ENCODE measurements around the gene UBE2I. TPM values are rescaled to one million over a fixed set of nuclear protein-coding genes. Genes with fewer than 3 reads are reported as not detected.

Gene UBE2I
- total and polyA plus RNA-seq, 7 donors = 38.4 to 95.3 (median 54.5) TPM

DNA sequence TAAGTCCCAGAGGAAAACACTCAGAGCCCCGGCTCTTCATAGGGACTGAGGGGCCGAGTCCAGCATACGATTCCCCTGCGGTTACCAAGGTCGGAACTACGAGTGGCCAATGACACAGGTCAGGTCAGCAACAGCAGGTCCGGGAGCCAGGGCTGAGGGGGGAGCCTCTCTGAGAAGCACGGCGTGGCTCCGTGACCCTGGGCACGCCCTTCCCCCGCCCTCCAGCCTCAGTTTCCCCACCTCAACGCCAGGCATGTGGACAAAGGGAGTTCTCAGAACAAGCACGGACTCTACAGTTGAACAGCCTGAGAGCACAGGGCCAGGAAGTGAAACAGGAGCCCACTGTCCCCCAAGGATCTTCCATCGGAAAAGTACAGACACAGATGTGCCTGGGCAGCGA, 27.9 kb upstream of the UBE2I start:
- no peak overlapping the region for H3K27ac ChIP-seq
- no peak for DNase-seq
- H3K4me3 ChIP-seq = no peak overlapping the region
- no peaks in the 10 kb centered on the region for H3K4me1 ChIP-seq
- H3K9me3 ChIP-seq = no peaks in the 10 kb centered on the region
- TF ChIP-seq EP300 (IDR thresholded peaks at IDR 0.05) = no peak
- H3K27me3 ChIP-seq = peaks cover 0 to 48% (median 33%) of the 10 kb centered on the region in 3 donors
- intact Hi-C loops (cut with DNase I) = no loop called here
- 62 to 81% methylated on average over 16 of the region's 16 CpGs for WGBS, 2 donors
- H3K36me3 ChIP-seq = no peaks in the 10 kb centered on the region

DNA sequence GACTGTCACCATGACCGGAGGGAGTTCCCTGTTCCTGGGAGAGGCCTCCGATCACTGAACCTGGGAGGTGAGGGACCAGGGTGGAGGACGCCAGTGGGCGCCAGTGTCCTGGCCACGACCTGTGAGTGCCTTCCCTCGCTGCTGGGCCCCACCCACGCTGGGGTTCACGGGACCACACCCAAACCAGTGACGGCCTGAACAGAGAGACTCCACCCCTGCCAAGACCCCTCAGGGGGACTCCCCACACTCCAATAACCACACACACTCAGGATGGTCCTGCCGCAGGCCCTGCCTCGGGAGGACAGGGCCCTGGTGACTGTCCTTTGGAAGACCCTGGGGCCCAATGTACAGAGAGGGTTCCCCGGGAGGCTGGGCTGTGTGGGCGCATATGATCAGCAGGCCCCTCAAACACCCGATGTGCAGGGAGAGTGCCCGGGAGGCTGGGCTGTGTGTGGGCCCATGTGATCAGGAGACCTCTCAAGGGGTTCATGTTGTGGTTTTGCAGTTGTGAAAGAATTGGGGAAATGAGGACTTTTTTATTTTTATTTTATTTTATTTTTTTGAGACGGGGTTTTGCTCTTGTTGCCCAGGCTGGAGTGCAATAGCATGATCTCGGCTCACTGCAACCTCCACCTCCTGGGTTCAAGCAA, 27.0 kb upstream of the UBE2I start:
- 44 to 73% methylated on average over 17 of the region's 17 CpGs for WGBS, 2 donors
- Histone ChIP-seq H3K4me3 (no peak overlapping the region), H3K27me3 (peaks cover 0 to 48% (median 32%) of the 10 kb centered on the region in 3 donors), H3K36me3 (no peaks in the 10 kb centered on the region), H3K4me1 (no peaks in the 10 kb centered on the region), H3K9me3 (no peaks in the 10 kb centered on the region), H3K27ac (no peak overlapping the region)
- no peak for DNase-seq
- intact Hi-C loops (cut with DNase I) = no loop called here
- TF ChIP-seq, protein P1, sequence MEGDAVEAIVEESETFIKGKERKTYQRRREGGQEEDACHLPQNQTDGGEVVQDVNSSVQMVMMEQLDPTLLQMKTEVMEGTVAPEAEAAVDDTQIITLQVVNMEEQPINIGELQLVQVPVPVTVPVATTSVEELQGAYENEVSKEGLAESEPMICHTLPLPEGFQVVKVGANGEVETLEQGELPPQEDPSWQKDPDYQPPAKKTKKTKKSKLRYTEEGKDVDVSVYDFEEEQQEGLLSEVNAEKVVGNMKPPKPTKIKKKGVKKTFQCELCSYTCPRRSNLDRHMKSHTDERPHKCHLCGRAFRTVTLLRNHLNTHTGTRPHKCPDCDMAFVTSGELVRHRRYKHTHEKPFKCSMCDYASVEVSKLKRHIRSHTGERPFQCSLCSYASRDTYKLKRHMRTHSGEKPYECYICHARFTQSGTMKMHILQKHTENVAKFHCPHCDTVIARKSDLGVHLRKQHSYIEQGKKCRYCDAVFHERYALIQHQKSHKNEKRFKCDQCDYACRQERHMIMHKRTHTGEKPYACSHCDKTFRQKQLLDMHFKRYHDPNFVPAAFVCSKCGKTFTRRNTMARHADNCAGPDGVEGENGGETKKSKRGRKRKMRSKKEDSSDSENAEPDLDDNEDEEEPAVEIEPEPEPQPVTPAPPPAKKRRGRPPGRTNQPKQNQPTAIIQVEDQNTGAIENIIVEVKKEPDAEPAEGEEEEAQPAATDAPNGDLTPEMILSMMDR (IDR thresholded peaks at IDR 0.05) = no peak
- no peak for TF ChIP-seq POLR2A (IDR thresholded peaks at IDR 0.05)
- no peak for TF ChIP-seq EP300 (IDR thresholded peaks at IDR 0.05)
- no peak for TF ChIP-seq POLR2AphosphoS5 (IDR thresholded peaks at IDR 0.05)

DNA sequence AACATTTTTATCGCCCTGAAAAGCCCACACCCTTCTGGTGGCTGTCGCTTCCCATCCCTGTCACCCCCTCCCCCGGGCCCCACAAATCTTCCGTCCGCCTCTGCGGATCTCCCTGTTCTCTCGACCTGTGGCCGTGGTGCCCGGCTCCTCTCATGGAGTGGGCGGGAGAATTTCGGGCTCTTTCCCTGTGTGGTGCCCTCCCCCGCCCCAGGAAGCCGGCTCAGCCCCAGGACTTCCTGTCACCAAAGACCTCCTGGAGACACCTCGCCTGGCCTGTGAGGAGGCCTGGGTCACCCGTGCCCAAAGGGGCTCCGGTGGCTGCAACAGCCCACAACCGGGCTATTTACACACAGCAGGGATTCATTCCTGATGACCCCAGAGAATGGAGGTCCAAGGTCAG, 26.1 kb upstream of the UBE2I start:
- H3K9me3 ChIP-seq = no peaks in the 10 kb centered on the region
- 41 to 44% methylated on average over 17 of the region's 17 CpGs for WGBS, 2 donors
- intact Hi-C loops (cut with DNase I) = no loop called here
- DNase-seq = no peak
- H3K36me3 ChIP-seq = no peaks in the 10 kb centered on the region
- TF ChIP-seq EP300 (IDR thresholded peaks at IDR 0.05) (no peak), POLR2A (IDR thresholded peaks at IDR 0.05) (no peak), POLR2AphosphoS5 (IDR thresholded peaks at IDR 0.05) (no peak)
- TF ChIP-seq, protein P1 (IDR thresholded peaks at IDR 0.05) = no peak
- no peaks in the 10 kb centered on the region for H3K4me1 ChIP-seq
- no peak overlapping the region for H3K4me3 ChIP-seq
- peaks cover 4 to 48% (median 32%) of the 10 kb centered on the region in 3 donors for H3K27me3 ChIP-seq
- H3K27ac ChIP-seq = no peak overlapping the region

DNA sequence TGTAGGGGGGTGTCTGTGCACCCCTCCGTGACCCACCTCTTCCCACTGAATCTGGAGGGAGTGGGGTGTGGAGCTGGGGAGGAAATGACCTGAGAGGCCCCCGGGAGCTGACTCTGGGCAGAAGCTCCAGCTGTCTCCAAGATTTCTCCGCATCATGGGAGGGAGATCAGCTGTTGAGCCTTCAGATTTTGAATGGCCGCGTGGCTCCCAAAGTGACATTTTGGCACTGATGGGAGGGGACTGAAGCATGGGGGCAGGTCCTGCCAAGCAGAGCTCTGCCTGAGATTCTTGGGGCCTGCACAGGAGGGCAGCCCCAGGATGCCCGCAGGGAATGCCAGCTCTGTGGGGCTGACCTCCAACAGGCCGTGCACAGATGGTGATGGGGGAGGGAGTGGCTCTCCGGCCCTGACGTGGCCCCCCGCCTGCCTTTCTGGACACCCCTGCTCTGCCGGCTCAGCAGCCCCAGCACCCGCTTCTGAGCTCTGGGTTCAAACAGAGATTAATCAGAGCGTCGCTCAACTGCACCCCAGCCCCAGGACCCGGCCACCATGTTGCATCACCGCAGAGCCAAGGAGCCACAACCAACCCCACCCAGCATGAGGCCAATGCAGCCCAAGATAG, 25.3 kb upstream of the UBE2I start:
- no peak for DNase-seq
- peaks cover 12 to 48% (median 37%) of the 10 kb centered on the region in 3 donors for H3K27me3 ChIP-seq
- intact Hi-C loops (cut with DNase I) = no loop called here
- H3K4me3 ChIP-seq = no peak overlapping the region
- TF ChIP-seq, protein P1 (IDR thresholded peaks at IDR 0.05) = no peak
- no peak for TF ChIP-seq POLR2A (IDR thresholded peaks at IDR 0.05)
- no peak for TF ChIP-seq EP300 (IDR thresholded peaks at IDR 0.05)
- TF ChIP-seq POLR2AphosphoS5 (IDR thresholded peaks at IDR 0.05) = no peak
- H3K27ac ChIP-seq = no peak overlapping the region
- H3K36me3 ChIP-seq = no peaks in the 10 kb centered on the region
- no peaks in the 10 kb centered on the region for H3K4me1 ChIP-seq
- WGBS, 2 donors = 79 to 81% methylated on average over 16 of the region's 16 CpGs
- H3K9me3 ChIP-seq = no peaks in the 10 kb centered on the region

DNA sequence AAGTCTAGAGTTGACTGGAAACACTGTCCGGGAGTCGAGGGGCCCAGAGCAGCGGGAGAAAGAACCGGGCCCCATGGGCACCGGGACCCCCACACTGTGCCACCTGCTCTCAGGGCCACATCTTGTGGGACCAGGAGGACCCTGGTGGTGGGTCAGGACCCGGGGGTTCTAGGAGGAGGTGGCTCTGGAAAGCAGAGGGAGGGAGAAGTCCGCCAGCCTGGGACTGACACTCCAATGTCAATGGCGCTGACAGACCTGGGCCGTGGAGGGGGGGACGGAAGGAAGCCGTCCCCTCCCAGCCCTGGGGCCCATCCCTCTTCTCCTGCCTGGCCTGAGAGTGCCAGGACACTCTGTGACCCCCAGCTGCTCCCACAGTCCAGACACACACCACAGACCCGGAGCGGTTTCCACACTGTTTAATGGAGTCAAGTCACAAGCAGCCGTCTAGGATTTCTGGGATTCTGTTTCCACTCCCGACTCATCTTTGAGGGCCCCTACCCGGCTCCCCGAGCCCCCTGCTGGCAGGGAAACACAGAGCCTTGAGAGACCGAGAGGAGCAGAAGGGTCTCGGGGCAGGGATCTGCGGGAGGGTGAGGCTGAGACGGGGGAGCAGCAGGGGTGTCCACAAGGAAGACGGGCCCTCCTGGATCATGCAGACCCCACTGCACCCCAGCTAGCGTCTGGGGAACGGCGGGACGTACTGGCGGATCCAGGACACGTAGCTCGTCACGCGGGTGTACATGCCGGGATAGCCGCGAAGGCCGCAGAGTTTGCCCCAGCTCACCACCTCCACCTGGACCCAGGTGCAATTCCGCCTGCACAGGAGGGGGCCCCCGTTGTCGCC, 23.5 kb upstream of the UBE2I start:
- Histone ChIP-seq H3K4me1 (no peaks in the 10 kb centered on the region), H3K4me3 (no peak overlapping the region), H3K36me3 (no peaks in the 10 kb centered on the region), H3K9me3 (no peaks in the 10 kb centered on the region), H3K27me3 (peaks cover 21 to 64% (median 55%) of the 10 kb centered on the region in 3 donors), H3K27ac (no peak overlapping the region)
- intact Hi-C loops (cut with DNase I) = no loop called here
- DNase-seq = no peak
- TF ChIP-seq POLR2AphosphoS5 (IDR thresholded peaks at IDR 0.05) = no peak
- no peak for TF ChIP-seq EP300 (IDR thresholded peaks at IDR 0.05)
- TF ChIP-seq POLR2A (IDR thresholded peaks at IDR 0.05) = no peak
- TF ChIP-seq, protein P1 (IDR thresholded peaks at IDR 0.05) = no peak
- 74 to 76% methylated on average over 38 of the region's 38 CpGs for WGBS, 2 donors
